Stimulated activated CD4-positive, alpha-beta T cell treated with anti-CD3 and anti-CD28 coated beads, Interleukin-15, amount 100 ng/mL, for 1 hour (primary cell): Measurements from ENCODE around the gene SMPD3.

Source experiments
- DNase-seq, 2 donors: peaks; one replicate each; pipeline ENCODE4 v3.0.0-alpha.2; 2020; ENCODE audit warnings: low read depth in 1 of 2, low spot score in 1 of 2

SMPD3 gene

DNA sequence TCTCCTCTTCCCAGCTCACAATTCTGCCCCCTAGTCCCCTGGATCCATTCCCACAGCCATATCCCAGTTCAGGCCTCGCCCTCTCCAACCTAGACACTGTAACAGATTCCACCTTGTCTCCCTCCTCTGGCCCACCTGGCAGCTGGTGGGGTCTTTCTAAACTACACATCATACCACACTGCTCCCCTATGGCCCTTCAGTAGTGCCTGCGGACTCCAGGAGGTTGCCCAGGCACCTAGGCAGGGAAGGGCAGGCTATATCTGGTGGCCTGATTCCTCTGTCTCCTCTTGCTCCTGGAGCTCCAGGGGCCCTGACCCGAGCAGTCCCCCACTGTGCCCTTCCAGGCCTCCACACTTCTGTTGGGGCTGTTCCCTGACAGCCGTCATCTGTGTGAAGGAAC is 64.5 kb downstream of the SMPD3 start:
- DNase-seq: no peak

DNA sequence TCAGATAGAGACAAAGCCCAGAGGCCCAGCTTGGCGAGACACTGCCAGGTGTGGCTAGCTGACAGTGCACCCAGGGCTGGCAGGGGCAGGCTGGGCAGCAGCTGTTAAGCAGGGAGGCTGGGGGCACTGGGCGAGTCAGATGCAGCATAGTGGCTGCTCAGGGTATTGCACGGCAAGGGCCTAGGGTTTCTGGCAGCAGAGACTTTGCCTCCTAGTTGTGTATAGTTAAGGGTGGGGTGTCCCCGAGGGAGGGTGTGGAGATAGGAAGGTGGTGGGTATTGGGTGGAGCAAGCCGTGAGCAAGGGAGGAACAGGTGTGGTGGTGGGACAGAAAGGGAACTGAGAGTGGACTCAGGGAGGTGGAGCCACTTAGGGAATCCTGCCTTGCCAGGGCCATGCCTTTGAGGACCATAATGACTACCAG is 66.0 kb downstream of the SMPD3 start:
- no peak for DNase-seq

DNA sequence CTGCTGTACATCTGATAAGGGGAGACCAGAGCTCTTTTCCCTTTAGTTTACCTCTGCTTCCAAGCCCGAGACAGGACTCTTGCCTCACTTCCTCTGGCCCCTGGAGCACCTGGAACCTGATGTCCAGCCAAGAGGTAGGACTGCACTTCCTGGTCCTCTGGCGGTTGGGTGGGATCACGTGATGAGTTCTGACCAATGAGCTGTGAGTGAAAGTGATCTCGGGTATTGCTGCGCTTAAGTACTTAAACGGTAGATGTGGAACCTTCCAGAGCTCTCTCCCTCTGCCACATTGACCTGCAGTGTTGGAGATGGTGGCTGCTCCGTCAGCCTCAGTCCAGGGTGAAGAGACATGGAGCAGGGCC is 67.0 kb downstream of the SMPD3 start:
- DNase-seq: no peak

DNA sequence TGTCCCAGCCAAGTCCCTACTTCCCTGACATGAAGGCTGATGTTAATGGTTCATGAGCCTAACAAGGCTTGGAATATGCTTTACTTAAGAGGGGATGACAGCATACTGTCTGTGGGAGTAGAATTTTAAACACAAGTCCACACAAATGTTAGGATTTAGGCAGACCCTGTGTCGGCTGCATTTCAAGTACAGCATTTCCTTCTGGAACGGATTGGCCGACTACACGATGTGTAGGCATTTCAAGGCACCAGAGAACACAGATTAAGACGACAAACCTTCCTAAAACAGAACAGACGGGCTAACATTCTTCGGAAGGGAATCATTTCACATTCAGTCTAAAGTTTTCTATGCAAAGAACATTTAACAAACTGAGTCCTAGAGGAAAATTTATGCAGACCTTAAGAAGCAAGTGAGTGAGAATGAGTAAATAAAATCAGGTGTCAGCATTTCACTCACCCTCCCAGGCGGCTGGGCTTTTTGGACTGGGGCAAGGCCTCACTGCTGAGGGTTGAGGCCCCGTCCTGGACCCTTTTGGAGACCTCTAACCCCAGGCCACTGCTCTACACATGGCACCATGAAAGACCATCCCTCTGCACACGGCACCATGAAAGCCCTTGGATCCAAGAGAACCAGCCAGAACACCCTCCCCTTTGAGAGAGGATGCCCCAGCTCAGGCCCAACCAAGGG is 67.5 kb downstream of the SMPD3 start:
- DNase-seq: no peak

DNA sequence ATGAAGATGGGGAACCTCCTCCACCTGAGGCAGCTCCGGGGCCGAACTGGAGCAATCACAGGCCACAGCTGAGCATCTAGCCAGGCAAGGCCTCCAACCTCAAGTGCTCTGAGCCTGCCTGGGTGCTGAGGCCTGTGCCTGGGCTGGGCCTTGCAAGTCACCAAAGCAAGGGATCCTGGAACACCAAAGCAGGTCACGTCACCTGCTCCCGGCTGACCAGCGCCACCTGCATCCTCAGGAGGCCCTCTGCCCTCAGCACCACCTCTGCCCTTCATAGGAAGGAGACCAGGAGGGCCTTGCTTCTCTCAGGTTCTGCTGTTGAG is 68.0 kb downstream of the SMPD3 start:
- no peak for DNase-seq

DNA sequence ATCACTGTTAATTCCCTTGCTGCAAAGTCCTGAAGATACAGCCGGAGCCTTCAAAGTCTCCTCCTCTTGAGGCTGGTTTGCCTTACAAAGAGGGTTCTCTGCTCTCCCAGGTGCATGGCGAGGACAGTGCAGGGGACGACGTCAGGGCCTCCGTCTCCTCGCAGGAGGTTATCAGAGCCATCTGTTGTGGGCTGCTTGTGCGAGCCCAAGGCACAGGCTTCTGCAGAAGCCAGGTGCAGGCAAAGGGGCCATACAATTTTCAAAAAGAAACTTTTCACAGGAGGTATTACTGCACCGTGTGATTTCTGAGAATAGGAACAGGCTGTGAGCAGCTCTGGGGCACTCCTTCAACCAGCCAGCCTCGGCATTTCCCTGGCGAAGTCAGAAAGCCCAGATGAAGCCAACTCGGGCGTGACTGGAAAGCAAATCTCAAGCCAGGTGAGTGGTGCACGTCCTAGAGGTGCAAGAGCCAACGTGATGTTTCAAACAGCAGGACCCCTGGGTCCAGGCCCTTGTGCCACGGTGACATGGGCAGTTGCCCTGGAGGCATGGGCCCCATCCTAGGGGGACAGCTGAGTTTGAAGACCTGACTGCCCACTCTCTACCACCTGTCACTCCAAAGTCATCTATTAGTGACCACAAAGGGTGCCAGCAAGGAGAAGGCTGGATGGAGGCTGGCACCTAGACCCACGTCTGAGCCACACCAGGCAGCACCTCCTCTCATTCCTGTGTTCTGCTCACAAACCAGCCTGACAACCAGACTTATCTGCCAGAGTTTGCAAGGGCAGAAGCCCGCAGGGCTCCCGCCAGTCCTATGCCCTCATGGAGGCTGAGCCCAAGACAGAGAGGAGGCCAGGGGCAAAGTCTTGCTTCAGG is 68.6 kb downstream of the SMPD3 start:
- DNase-seq: no peak

DNA sequence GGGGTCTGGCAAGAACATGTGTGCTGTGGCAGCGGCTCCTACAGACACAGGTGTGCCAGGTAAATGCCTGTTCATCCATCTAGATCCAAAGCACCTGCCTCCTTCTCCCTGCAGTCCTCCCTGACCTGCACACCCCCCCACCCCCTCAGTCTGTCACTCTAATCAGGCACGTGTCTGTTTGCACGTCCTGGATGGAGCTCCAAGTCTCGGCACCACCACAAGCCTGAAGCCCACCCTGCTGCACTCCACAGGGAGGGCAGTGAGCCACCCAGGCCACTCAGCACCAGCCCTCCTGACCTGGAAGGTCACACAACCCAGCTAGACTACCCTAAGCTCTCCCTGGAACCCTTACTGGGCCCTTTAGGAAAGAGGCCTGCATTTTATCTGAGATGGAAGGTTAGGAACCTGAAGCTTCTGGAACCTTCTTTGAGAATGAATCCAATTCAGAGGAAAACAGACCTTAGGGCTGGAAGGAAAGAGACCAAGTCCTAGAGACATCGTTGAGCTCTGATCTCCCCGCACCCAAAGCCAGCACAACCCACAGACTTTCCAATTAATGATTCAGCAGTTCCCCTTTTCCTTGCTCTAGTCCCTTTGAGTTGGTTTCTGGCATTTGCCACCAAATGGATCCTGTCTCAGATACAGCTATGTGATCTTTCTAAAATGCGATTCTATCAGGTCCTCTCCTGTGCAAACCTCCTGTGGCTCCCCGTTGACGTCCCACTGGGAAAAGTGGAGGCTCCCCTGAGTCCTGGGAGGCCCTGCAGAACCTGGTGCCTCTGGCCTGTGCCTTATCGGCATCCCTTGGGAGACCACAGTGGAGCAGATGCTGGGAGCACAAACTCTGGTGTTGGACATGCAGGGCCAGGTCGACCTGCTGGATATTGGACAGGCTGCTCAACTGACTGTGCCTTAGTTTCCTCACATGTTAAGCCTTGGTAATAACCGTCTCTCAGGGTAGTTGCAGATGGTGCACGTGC is 69.6 kb downstream of the SMPD3 start:
- no peak for DNase-seq

DNA sequence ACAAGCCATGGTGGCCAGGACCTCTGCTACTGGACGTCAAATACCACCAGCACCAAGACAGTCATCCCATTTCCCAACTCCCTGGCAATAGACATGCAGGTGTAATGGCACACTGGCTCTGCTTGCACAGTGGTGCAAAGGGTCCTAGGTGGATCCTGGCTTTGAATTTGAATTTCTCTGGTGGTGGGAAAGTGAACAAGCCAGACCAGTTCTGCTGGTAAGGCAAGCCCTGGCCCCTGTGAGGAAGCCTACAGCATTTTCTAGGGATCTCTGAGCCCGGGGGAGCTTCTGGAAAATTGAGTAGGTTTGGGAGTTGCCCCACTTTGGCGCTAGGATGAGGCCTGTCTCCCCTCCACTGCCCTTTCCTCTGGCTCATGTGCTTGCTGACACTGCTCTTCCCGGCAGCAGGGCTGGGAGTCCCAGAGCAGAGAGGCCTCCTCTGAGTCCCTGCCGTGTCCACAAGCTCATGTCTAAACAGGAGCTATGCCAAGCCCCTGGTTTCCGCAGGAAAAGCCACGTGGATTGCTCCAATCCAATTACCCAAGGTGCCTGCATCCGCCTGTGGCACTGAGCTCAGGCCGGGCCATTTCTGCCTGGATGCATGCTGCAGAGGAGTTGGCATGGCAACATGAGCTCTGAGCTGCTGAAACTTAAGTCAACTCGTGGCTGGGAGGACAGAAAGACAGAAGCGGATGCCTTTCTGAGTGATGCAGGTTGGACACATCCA is 70.5 kb downstream of the SMPD3 start:
- DNase-seq: no peak

DNA sequence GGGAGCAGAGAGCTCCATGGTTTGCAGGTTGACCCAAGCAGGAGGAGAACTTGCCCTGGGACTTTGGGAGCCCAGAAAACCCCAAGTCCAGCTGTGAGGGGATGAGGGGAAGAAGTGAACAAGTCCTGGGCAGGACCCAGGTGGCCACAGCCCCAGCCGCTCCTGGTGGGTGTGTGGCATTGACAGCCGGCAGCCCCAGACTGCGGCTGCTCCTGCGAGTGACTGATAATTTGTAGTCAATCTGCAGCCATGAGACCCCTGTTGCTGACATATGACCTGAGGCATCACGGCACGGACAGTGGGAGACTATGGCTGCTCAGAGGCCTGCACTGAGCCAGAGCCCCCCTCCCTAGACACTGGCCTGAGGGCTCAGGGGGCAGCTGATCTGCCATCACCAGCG is 71.1 kb downstream of the SMPD3 start:
- no peak for DNase-seq

DNA sequence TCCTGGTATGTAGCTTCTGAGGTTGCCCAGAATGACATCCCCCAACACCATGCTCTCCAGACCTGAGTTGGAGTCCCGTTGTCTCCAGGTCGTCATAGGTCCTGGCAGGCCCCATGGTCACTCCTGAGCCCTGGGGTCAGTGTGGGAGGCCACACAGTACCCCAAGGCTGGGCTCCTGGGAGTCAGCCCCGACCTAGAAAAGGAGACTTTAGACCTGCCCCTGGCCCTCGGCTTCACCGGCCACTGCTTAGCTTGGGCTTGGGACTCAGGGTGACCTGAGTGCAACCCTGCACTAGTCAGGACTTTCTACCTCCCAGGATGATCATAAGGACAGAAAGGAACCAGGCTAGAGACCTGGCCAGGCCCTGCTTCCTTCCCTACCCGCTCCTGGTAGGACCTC is 71.7 kb downstream of the SMPD3 start:
- no peak for DNase-seq

DNA sequence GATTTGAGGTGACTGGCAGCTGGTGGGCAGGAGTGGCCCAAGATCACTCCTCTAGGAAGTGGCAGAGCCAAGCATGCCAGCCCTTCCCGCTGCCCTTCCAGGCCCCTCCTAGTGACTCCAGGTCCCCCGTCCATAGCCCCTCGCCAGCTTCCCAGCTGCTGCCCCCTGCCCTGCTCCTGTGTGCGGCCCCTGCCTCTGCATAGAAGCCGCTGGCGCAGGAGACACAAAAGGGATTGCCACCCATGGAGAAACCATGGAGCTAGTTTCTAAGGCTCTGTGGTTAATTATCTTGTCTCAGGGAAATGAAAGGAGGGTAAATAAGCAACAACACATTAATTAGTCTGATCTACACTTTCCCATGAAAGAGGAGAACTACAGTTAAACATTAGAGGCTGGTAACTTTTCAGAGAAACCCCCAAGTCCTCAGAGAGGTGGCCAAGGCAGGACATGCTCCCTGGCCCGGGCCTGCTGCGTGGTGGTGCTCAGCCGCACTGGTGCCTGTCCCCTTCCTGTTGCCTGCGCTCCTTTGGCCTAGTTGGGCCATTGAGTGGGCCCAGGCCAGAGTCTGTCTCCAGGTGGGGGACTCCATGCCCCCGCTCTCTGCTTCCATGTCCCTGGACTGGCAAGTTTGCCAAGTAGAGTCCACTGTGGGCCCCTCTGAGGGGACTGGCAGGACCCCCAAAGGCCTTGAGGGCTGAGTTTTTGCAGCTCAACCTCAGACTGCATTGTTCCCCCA is 72.3 kb downstream of the SMPD3 start:
- DNase-seq: no peak

DNA sequence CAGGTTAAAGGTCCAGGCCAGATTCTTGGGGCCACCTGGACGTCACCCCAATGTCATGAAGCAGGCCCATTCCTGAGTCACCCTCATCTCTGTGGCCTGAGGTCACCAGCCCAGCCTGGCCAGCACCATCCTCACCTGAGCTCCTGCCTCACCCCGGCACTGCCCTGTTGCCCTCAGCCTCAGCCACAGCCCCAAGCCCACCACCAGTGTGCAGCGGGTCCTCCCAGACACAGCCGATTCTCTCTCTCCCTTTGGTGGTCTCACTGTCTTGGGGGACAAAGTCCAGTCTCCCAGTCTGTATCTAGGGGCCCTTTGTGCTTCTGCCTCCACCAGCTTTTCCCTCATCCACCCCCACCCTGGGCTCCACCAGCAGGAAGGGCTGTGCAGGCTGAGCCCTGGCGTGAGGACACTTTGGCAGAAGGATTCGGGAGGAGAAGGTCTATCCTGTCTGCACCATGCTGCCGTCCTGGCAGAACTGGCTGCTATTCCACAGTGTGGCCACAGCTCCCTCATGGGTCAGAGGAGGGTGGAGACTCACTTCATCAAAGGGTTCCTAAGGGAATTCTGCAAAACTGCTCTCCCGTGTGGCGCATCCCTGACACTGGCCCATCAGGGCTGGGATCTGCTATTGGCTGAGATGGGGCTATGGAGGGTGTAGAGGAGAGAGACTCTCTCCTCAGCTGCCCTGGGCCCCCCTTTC is 73.2 kb downstream of the SMPD3 start:
- no peak for DNase-seq

DNA sequence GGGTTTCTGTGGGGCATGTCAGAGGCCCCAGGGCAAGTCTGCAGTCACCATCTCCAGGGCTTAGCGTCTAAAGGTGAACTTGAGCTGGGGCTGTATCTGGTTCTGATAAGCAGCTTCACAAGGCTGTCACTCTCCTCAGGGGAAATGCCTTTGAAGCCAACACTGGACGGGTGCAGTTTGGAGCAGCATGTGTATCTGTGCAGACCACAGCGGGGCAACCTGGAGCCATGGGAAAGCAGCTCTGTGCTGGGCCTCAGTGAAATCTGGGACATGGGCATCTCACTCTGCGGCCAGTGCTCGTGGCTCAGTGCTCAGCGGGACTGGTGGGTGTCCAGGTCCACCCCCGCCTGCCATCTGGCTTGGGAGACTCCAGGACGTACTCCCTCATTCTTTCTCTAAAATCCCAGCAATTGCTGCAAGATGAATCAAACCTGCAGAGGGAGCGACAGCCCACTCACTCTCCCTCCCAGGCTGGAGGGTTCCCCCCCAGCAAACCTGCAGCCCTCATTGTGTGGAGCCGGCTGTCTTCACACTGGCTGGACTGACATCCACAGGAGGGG is 74.0 kb downstream of the SMPD3 start:
- no peak for DNase-seq

DNA sequence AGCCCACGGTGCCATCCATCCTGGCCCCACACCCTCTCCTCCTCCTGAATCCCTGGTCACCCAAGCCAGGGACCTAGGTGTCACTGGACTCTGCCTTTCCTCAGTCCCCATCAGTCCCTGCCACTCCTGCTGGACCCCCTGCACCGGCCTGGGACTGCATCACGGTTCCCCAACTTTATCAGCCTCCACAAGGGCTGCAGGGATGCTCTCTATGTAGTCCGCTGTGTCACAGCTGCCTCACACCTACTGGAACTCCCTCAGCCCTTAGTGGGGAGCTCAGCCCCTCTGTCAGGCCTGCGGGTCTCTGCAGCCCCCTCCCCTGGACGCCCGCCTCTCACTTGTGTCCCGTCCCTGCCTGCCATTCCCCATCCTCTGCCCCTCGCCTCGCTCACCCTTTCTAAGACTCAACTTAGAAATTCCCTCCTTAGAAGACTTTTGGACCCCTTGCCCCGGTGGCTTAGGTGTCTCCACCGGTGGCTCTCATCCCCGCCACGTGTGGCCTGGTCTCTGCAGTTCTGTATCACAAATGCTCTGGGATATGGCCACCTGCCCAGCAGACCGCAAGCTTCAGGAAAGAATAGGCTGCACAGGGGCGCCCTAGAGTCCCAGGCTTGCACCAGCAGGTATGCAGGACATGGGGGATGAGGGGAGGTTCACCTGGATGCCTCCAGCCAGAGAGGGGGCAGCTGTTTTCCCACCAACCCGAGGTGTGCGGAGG is 74.6 kb downstream of the SMPD3 start:
- DNase-seq: no peak

DNA sequence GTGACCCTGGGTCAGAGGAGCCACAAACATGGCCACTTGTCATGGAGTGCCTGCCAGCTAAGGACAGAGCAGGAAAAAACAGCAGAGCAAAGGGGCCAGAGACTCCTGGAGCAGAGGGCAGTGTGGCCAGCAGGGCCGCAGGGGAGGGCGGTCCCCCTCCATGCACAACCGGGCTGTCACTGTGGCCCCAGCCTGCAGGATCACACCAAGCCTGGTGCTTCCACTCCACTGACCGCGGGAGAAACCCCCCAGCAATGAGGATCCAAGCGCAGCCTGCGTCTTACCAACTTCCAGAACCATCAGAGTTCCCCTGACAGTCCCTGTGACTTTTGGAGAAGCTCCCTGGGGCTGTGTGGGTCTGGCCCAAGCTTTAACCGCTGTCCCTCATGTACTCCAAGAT is 75.5 kb downstream of the SMPD3 start:
- no peak for DNase-seq

DNA sequence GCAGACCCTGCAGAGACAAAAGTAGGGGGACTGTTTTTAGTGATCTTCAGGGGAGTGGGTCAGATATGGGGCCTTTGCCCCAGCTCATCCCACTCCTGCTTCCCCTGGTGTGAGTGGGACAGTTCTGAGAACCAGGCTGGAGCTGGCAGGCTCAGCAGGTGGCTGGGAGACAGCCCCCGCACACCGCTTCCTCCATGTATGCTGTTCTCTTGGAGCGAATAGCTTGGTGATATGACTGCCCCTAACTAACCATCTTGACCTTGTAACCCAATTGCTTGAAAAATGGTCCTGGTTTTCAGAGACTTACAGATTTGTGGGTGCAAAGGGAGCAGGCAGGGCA is 76.0 kb downstream of the SMPD3 start:
- DNase-seq: no peak

DNA sequence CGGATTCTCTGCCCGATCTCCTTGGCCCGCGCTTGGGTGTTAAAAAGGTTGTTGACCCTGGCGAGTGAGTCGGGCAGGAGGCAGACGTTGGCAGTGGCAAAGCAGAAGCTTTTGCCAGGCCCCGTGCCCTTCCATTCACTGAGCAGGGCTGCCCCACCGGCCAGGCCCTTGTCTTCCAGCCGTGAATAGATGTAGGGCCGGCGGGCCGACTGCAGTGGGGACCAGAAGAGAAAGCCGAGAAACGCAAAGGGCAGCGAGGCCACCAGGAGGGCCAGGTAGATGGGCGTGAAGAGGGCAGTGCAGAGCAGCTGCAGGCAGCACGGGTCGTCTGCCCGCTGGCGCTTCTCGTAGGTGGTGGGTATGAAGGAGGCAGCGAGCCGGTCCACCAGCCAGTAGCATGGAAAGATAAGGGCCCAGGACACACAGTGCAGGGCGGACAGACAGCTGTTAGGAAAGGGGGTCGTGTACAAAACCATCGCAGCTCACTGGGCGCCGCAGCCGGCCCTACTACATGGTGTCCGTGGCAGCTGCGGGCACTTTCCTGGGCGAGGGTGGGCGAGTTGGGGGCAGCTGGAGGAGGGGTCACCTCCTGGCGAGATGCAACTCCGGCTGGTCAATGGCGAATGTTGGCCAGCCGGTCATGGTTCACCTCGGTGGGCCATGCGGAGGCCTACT is 76.5 kb downstream of the SMPD3 start:
- no peak for DNase-seq

DNA sequence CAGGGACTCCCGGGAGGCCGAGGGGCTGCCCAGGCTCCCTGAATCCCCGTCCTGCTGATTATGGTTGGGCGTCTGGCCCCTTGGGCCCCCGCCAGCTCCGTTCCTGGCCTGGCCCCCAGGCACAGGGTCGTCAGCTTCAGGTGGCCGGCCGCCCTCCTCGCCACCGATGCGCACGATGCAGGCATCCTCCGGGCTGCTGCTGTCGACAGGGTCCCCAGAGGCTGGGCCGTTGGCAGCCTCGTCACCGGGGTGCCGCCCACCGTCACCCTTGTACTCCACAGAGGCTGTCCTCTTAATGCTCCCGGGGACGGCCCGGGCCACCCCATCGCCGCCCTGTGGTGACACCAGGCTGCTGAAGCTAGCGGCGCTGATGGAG is 77.0 kb downstream of the SMPD3 start:
- no peak for DNase-seq
